ENCODE measurements around the gene B3GALT5.
"Not testable (repeated sequence)": the region's sequence is repeated elsewhere in the genome, so short reads cannot be mapped to it uniquely, and the experiment has no call there.

Gene B3GALT5

GRCh38 chr21:39612233-39613040, at the start of gene B3GALT5:
Gene B3GALT5, plus strand, starts transcription at chr21:39612940. Its CDS starts 47,620 bp downstream, at chr21:39660560.
- no peak for DNase-seq (ENCODE audit: extremely low read depth in 1 of 2, low read depth in 1 of 2)

GRCh38 chr21:39564200-39564599, 48.5 kb upstream of the B3GALT5 start:
- no peak for DNase-seq (ENCODE audit: extremely low read depth in 1 of 2, low read depth in 1 of 2)

- no peak for DNase-seq (ENCODE audit: extremely low read depth in 1 of 2, low read depth in 1 of 2)
Measured at GRCh38 chr21:39567180-39567972, 45.4 kb upstream of the B3GALT5 start.

GRCh38 chr21:39568361-39568760, 44.4 kb upstream of the B3GALT5 start:
- no peak for DNase-seq (ENCODE audit: extremely low read depth in 1 of 2, low read depth in 1 of 2)

- DNase-seq (ENCODE audit: extremely low read depth in 1 of 2, low read depth in 1 of 2): no peak
Measured at GRCh38 chr21:39575775-39576174, 37.0 kb upstream of the B3GALT5 start.

- no peak for DNase-seq (ENCODE audit: extremely low read depth in 1 of 2, low read depth in 1 of 2)
Measured at GRCh38 chr21:39576518-39577128, 36.1 kb upstream of the B3GALT5 start.

- no peak for DNase-seq (ENCODE audit: extremely low read depth in 1 of 2, low read depth in 1 of 2)
Measured at GRCh38 chr21:39579734-39580332, 32.9 kb upstream of the B3GALT5 start.

- no peak for DNase-seq (ENCODE audit: extremely low read depth in 1 of 2, low read depth in 1 of 2)
Measured at GRCh38 chr21:39580744-39581143, 32.0 kb upstream of the B3GALT5 start.

- no peak for DNase-seq (ENCODE audit: extremely low read depth in 1 of 2, low read depth in 1 of 2)
Measured at GRCh38 chr21:39581414-39581813, 31.3 kb upstream of the B3GALT5 start.

GRCh38 chr21:39582749-39583148, 30.0 kb upstream of the B3GALT5 start:
- DNase-seq (ENCODE audit: extremely low read depth in 1 of 2, low read depth in 1 of 2): no peak

GRCh38 chr21:39583586-39583985, 29.2 kb upstream of the B3GALT5 start:
- DNase-seq (ENCODE audit: extremely low read depth in 1 of 2, low read depth in 1 of 2): not testable (repeated sequence)

- no peak for DNase-seq (ENCODE audit: extremely low read depth in 1 of 2, low read depth in 1 of 2)
Measured at GRCh38 chr21:39587376-39587775, 25.4 kb upstream of the B3GALT5 start.

GRCh38 chr21:39588884-39589283, 23.9 kb upstream of the B3GALT5 start:
- no peak for DNase-seq (ENCODE audit: extremely low read depth in 1 of 2, low read depth in 1 of 2)

- no peak for DNase-seq (ENCODE audit: extremely low read depth in 1 of 2, low read depth in 1 of 2)
Measured at GRCh38 chr21:39593522-39593921, 19.2 kb upstream of the B3GALT5 start.

- no peak for DNase-seq (ENCODE audit: extremely low read depth in 1 of 2, low read depth in 1 of 2)
Measured at GRCh38 chr21:39595465-39595864, 17.3 kb upstream of the B3GALT5 start.

GRCh38 chr21:39597595-39597994, 15.1 kb upstream of the B3GALT5 start:
- no peak for DNase-seq (ENCODE audit: extremely low read depth in 1 of 2, low read depth in 1 of 2)

GRCh38 chr21:39599191-39599970, 13.4 kb upstream of the B3GALT5 start:
- DNase-seq (ENCODE audit: extremely low read depth in 1 of 2, low read depth in 1 of 2): no peak

GRCh38 chr21:39601187-39601928, 11.4 kb upstream of the B3GALT5 start:
- DNase-seq (ENCODE audit: extremely low read depth in 1 of 2, low read depth in 1 of 2): no peak

- DNase-seq (ENCODE audit: extremely low read depth in 1 of 2, low read depth in 1 of 2): no peak
Measured at GRCh38 chr21:39602076-39602689, 10.6 kb upstream of the B3GALT5 start.
